MM.1S (cell line): Measurements from ENCODE around the gene ZFHX3.

Source experiments
- EZH2 ChIP-seq: fragments of 300-600 bp; sonication (generic); optimal IDR thresholded peaks from 2 replicates; pipeline ENCODE3; 2017; ENCODE audit warnings: low read depth, mild to moderate bottlenecking, antibody characterized with exemption, low read length, mixed read lengths
- EZH2phosphoT487 ChIP-seq: fragments of 300-600 bp; sonication (generic); IDR thresholded peaks from 2 replicates; pipeline ENCODE4 v1.6.1; 2018; ENCODE audit warnings: antibody characterized with exemption, low read length
- TF ChIP-seq, protein P1 (sequence below): fragments of 300-600 bp; sonication (generic); IDR thresholded peaks from 2 replicates; pipeline ENCODE4 v1.5.1; 2016; ENCODE audit warnings: antibody characterized with exemption, low read length, mixed read lengths

DNA sequence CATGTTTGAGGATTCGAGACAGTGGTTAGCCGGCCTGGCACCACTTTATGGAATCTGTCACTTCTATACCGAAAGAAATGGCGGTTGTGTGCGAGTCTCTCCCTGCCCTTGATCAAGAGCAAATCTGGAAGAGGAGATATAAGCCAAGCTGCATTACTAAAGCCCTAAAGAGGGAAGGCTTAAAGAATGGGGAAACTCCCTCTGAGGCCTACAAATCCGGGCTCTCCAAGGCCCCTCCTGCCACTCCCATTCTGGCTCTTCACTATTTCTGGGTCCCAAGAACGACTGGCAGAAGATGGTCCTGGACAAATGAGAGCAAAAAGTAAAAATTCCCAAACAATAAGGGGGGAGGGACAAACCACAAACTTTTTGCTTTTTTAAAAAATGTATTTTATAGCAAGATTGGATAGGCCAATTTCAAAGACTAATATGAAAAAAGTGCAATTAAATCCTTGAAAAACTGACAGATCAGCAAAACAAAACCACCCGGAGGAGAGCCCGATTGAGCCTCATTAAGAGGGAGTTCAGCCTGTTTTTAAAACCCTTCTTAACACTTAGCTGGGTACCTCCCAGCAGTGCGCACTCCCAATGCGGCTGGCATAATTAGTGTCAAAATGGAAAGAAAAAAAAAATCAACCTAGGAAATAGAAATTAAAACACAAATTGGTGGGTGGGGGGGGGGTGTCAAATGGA, 193.5 kb downstream of the ZFHX3 start:
- TF ChIP-seq, protein P1, sequence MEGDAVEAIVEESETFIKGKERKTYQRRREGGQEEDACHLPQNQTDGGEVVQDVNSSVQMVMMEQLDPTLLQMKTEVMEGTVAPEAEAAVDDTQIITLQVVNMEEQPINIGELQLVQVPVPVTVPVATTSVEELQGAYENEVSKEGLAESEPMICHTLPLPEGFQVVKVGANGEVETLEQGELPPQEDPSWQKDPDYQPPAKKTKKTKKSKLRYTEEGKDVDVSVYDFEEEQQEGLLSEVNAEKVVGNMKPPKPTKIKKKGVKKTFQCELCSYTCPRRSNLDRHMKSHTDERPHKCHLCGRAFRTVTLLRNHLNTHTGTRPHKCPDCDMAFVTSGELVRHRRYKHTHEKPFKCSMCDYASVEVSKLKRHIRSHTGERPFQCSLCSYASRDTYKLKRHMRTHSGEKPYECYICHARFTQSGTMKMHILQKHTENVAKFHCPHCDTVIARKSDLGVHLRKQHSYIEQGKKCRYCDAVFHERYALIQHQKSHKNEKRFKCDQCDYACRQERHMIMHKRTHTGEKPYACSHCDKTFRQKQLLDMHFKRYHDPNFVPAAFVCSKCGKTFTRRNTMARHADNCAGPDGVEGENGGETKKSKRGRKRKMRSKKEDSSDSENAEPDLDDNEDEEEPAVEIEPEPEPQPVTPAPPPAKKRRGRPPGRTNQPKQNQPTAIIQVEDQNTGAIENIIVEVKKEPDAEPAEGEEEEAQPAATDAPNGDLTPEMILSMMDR = no peak
- no peak for TF ChIP-seq EZH2
- TF ChIP-seq EZH2phosphoT487 = no peak
